ENCODE measurements around the gene GTF2H2C. TPM values are rescaled to one million over a fixed set of nuclear protein-coding genes. Genes with fewer than 3 reads are reported as not detected.

Gene GTF2H2C
- total and polyA plus RNA-seq, 2 experiments from 2014 or later = 52.2 to 61.6 TPM

GRCh38 chr5:69525490-69525889 is 34.5 kb upstream of the GTF2H2C start:
- H3K9me3 Mint-ChIP-seq = no peaks in the 10 kb centered on the region
- DNase-seq (ENCODE audit: low spot score) (no peak), ATAC-seq (no peak)
- Histone ChIP-seq H3K4me3 (no peak overlapping the region), H3K79me2 (replicated peaks; ENCODE audit: insufficient read depth) (peaks cover 5% of the 10 kb centered on the region; the same call in 1 of the 2 replicates), H3K27ac (ENCODE audit: low read depth) (no peak overlapping the region), H4K20me1 (replicated peaks; ENCODE audit: insufficient read depth) (peaks cover 5% of the 10 kb centered on the region; the same call in 1 of the 2 replicates), H3K27me3 (ENCODE audit: insufficient read depth) (no peaks in the 10 kb centered on the region), H3K4me2 (no peak overlapping the region), H3K4me1 (ENCODE audit: insufficient read depth) (peaks cover 6% of the 10 kb centered on the region), H3K9me2 (ENCODE audit: insufficient read depth) (no peaks in the 10 kb centered on the region), H3K36me3 (ENCODE audit: insufficient read depth) (no peaks in the 10 kb centered on the region), H2AFZ (no peak overlapping the region), H3F3A (replicated peaks; ENCODE audit: low read depth) (no peaks in the 10 kb centered on the region)
- no peak for TF ChIP-seq EZH2phosphoT487 (IDR thresholded peaks at IDR 0.05; ENCODE audit: unreplicated experiment)
- no peak for TF ChIP-seq JUNB (IDR thresholded peaks at IDR 0.05; ENCODE audit: unreplicated experiment)
- TF ChIP-seq REST (IDR thresholded peaks at IDR 0.05; ENCODE audit: unreplicated experiment) = no peak
- no peak for TF ChIP-seq CREB1 (CRISPR knock-in tag; IDR thresholded peaks at IDR 0.05; ENCODE audit: low read depth)
- no peak for TF ChIP-seq EZH2 (IDR thresholded peaks at IDR 0.05; ENCODE audit: low read depth, unreplicated experiment)
- TF ChIP-seq, protein P1, sequence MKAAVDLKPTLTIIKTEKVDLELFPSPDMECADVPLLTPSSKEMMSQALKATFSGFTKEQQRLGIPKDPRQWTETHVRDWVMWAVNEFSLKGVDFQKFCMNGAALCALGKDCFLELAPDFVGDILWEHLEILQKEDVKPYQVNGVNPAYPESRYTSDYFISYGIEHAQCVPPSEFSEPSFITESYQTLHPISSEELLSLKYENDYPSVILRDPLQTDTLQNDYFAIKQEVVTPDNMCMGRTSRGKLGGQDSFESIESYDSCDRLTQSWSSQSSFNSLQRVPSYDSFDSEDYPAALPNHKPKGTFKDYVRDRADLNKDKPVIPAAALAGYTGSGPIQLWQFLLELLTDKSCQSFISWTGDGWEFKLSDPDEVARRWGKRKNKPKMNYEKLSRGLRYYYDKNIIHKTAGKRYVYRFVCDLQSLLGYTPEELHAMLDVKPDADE (IDR thresholded peaks at IDR 0.05) = no peak
- TF ChIP-seq NANOG (IDR thresholded peaks at IDR 0.05; ENCODE audit: borderline replicate concordance) = no peak
- no peak for TF ChIP-seq STAT1 (IDR thresholded peaks at IDR 0.05; ENCODE audit: unreplicated experiment)
- no peak for TF ChIP-seq POLR2AphosphoS5 (IDR thresholded peaks at IDR 0.05; ENCODE audit: low read depth)
- TF ChIP-seq, protein P2, sequence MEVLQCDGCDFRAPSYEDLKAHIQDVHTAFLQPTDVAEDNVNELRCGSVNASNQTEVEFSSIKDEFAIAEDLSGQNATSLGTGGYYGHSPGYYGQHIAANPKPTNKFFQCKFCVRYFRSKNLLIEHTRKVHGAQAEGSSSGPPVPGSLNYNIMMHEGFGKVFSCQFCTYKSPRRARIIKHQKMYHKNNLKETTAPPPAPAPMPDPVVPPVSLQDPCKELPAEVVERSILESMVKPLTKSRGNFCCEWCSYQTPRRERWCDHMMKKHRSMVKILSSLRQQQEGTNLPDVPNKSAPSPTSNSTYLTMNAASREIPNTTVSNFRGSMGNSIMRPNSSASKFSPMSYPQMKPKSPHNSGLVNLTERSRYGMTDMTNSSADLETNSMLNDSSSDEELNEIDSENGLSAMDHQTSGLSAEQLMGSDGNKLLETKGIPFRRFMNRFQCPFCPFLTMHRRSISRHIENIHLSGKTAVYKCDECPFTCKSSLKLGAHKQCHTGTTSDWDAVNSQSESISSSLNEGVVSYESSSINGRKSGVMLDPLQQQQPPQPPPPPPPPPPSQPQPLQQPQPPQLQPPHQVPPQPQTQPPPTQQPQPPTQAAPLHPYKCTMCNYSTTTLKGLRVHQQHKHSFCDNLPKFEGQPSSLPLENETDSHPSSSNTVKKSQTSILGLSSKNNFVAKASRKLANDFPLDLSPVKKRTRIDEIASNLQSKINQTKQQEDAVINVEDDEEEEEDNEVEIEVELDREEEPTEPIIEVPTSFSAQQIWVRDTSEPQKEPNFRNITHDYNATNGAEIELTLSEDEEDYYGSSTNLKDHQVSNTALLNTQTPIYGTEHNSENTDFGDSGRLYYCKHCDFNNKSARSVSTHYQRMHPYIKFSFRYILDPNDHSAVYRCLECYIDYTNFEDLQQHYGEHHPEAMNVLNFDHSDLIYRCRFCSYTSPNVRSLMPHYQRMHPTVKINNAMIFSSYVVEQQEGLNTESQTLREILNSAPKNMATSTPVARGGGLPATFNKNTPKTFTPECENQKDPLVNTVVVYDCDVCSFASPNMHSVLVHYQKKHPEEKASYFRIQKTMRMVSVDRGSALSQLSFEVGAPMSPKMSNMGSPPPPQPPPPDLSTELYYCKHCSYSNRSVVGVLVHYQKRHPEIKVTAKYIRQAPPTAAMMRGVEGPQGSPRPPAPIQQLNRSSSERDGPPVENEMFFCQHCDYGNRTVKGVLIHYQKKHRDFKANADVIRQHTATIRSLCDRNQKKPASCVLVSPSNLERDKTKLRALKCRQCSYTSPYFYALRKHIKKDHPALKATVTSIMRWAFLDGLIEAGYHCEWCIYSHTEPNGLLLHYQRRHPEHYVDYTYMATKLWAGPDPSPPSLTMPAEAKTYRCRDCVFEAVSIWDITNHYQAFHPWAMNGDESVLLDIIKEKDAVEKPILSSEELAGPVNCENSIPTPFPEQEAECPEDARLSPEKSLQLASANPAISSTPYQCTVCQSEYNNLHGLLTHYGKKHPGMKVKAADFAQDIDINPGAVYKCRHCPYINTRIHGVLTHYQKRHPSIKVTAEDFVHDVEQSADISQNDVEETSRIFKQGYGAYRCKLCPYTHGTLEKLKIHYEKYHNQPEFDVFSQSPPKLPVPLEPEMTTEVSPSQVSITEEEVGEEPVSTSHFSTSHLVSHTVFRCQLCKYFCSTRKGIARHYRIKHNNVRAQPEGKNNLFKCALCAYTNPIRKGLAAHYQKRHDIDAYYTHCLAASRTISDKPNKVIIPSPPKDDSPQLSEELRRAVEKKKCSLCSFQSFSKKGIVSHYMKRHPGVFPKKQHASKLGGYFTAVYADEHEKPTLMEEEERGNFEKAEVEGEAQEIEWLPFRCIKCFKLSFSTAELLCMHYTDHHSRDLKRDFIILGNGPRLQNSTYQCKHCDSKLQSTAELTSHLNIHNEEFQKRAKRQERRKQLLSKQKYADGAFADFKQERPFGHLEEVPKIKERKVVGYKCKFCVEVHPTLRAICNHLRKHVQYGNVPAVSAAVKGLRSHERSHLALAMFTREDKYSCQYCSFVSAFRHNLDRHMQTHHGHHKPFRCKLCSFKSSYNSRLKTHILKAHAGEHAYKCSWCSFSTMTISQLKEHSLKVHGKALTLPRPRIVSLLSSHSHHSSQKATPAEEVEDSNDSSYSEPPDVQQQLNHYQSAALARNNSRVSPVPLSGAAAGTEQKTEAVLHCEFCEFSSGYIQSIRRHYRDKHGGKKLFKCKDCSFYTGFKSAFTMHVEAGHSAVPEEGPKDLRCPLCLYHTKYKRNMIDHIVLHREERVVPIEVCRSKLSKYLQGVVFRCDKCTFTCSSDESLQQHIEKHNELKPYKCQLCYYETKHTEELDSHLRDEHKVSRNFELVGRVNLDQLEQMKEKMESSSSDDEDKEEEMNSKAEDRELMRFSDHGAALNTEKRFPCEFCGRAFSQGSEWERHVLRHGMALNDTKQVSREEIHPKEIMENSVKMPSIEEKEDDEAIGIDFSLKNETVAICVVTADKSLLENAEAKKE (CRISPR knock-in tag; IDR thresholded peaks at IDR 0.05) = no peak
- TF ChIP-seq ZNF331 (CRISPR knock-in tag; IDR thresholded peaks at IDR 0.05; ENCODE audit: low read depth) = no peak
- no peak for TF ChIP-seq CTCF (conservative IDR thresholded peaks at IDR 0.05; ENCODE audit: low read depth in 2 of 2)
- no peak for TF ChIP-seq ZNF114 (CRISPR knock-in tag; IDR thresholded peaks at IDR 0.05)
- no peak overlapping the region for H3K4me3 Mint-ChIP-seq
- peaks cover 16% of the 10 kb centered on the region; the same call in 2 of the 3 replicates for H3K36me3 Mint-ChIP-seq (ENCODE audit: low read depth)
- H3K27ac Mint-ChIP-seq = no peak overlapping the region
- H3K4me1 Mint-ChIP-seq = peaks cover 18% of the 10 kb centered on the region
- H3K27me3 Mint-ChIP-seq (ENCODE audit: insufficient read depth, low read depth, poor library complexity) = peaks cover 2% of the 10 kb centered on the region

All from GM23338 (cell line).